ENCODE data around the gene KCNB1. TPM values are rescaled to one million over a fixed set of nuclear protein-coding genes. Genes with fewer than 3 reads are reported as not detected.

KCNB1 gene
- total and polyA plus RNA-seq, 2 of the 4 experiments (the other 2 are of a cell fraction): 0.05 TPM; not detected in 1

GRCh38 chr20:49444553-49444990 lies 37.9 kb downstream of the KCNB1 start:
- H3K79me1 ChIP-seq (ENCODE audit: low read depth in 1 of 2, low read length in 2 of 2): no peaks in the 10 kb centered on the region
- H4K8ac ChIP-seq (ENCODE audit: low read depth in 2 of 2, low read length in 2 of 2): no peak overlapping the region
- ChIA-PET CTCF (no interaction called here), POLR2A (ENCODE audit: unreplicated experiment) (no interaction called here)
- no peak overlapping the region for H3K9ac ChIP-seq (ENCODE audit: low read depth, low read length)
- H3K23ac ChIP-seq (ENCODE audit: low read depth, low read length): no peak overlapping the region
- H3K36me3 ChIP-seq (ENCODE audit: control insufficient read depth, insufficient read depth, low read length): no peaks in the 10 kb centered on the region
- no peaks in the 10 kb centered on the region for H3K9me3 ChIP-seq (ENCODE audit: control insufficient read depth, insufficient read depth, low read length)
- no peak overlapping the region for H3K56ac ChIP-seq (ENCODE audit: extremely low read depth, insufficient read depth, low read length)
- H3K4me3 ChIP-seq (ENCODE audit: insufficient read depth, low read depth, low read length): no peak overlapping the region
- DNase-seq (no peak), ATAC-seq (ENCODE audit: low read depth) (no peak)
- no peak overlapping the region for H2BK20ac ChIP-seq (ENCODE audit: low read depth, low read length)
- H3K4me2 ChIP-seq (ENCODE audit: low read depth, low read length): no peak overlapping the region
- H3K27ac ChIP-seq (ENCODE audit: insufficient read depth, low read length): no peak overlapping the region
- H3K18ac ChIP-seq (ENCODE audit: low read depth, low read length): no peak overlapping the region
- H2AFZ ChIP-seq (replicated peaks; ENCODE audit: low read length, poor library complexity): no peak overlapping the region
- H2AK9ac ChIP-seq (replicated peaks; ENCODE audit: low read depth, low read length, poor library complexity): no peak overlapping the region
- H3K14ac ChIP-seq (replicated peaks; ENCODE audit: low read depth, low read length): no peak overlapping the region
- no peaks in the 10 kb centered on the region for H4K20me1 ChIP-seq (ENCODE audit: insufficient read depth, low read length)
- no peak overlapping the region for H2BK5ac ChIP-seq (ENCODE audit: low read depth, low read length, poor library complexity, severe bottlenecking)
- H4K5ac ChIP-seq (ENCODE audit: low read depth, low read length): no peak overlapping the region
- H3K4ac ChIP-seq (ENCODE audit: low read depth, low read length): no peak overlapping the region
- TF ChIP-seq CHD1 (IDR thresholded peaks at IDR 0.05; ENCODE audit: low read depth, low read length) (no peak), USF2 (IDR thresholded peaks at IDR 0.05; ENCODE audit: low read depth, low read length) (no peak), CTCF (conservative IDR thresholded peaks at IDR 0.05; ENCODE audit: low read depth, low read length) (no peak), MXI1 (IDR thresholded peaks at IDR 0.05; ENCODE audit: borderline replicate concordance, low read depth, low read length) (no peak)
- no peak overlapping the region for H2BK15ac ChIP-seq (ENCODE audit: low read depth, low read length)
- H3K9me1 ChIP-seq (ENCODE audit: insufficient read depth, low read length): no peaks in the 10 kb centered on the region
- H2BK120ac ChIP-seq (ENCODE audit: low read depth, low read length): no peak overlapping the region
- peaks cover 47% of the 10 kb centered on the region for H3K27me3 ChIP-seq (ENCODE audit: control insufficient read depth, insufficient read depth, low read length)
- in situ Hi-C loops (cut with MboI; ENCODE audit: low sequenced_read_pairs) (no loop called here), dilution Hi-C loops (cut with HindIII; ENCODE audit: low sequenced_read_pairs, unreplicated experiment) (no loop called here), intact Hi-C loops (cut with micrococcal nuclease) (no loop called here)
- no TSS peak for BruUV-seq (replicated peaks)
- H3K4me1 ChIP-seq (ENCODE audit: control insufficient read depth, insufficient read depth, low read length): no peaks in the 10 kb centered on the region
- H2AK5ac ChIP-seq (ENCODE audit: low read depth, low read length): no peak overlapping the region
- H4K91ac ChIP-seq (ENCODE audit: insufficient read depth, low read depth, low read length): no peak overlapping the region
- WGBS, 2 experiments (ENCODE audit: extremely low coverage in 2 of 2, insufficient read length in 1 of 2): 100% methylated on average over 1 of the region's 1 CpG; no CpG with 5 or more reads in 1 of the 2 experiments

Data from IMR-90 (cell line).